Erythroblast (primary cell): ENCODE data around the gene PARD3.

Experiments
- GATA1 ChIP-seq: IDR thresholded peaks from 2 replicates; pipeline ENCODE4 v1.6.1; 2011; ENCODE audit warnings: low read depth, mild to moderate bottlenecking, control low read depth, low read length, moderate library complexity
- POLR2A ChIP-seq: IDR thresholded peaks from 2 replicates; pipeline ENCODE4 v1.6.1; 2011; ENCODE audit warnings: mild to moderate bottlenecking, low read length

DNA sequence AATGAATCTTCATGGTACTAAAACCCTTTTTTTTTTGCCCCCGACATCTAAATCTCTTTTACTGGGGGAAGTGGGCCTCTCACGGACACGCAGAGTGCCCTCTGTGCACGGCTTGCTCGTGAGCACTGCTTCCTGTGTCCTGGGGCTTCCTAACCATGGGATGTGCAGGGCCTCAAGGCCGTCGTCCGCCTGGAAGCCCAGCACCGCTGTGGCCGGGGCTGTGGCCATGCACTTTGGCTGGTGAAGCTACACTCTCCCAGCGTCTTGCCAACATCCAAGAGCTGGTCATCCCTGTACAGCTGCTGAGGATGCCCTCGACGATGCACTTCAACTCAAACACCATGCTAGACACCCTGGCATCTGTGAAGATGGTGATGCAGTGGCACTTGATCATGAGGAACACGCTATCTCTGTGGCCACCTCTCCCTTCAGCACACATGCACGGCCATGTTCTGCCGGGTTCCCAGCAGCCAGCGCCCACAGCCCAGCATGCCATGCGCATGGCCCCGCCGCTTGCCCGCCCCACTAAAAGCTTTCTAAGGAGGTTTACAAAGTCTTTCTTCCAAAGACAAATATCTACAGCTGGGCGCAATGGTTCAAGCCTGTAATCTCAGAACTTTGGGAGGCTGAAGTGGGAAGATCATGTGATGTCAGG, 326.5 kb downstream of the PARD3 start:
- no peak for TF ChIP-seq POLR2A
- TF ChIP-seq GATA1, result no peak
